IMR-90 (cell line): ENCODE measurements around the gene ZNFX1. TPM values are rescaled to one million over a fixed set of nuclear protein-coding genes. Genes with fewer than 3 reads are reported as not detected.

Experiments used
- ATAC-seq: fragments of 200-7000 bp; cut with Tn5 transposase; 2 replicates; pipeline ENCODE4 v1.9.1; 2020; ENCODE audit warnings: low read depth, mild to moderate bottlenecking, moderate library complexity
- BruUV-seq: library from RNA; stranded (reverse); fragments of 400-500 nt; replicated peaks from 2 replicates; lab custom pipeline; 2021; lab: Mats Ljungman, UMichigan
- CTCF ChIA-PET: fragments of 300-600 bp; formaldehyde crosslinking; extraction: SDS; loops from one replicate; lab custom pipeline; 2021; ENCODE audit warnings: antibody characterized with exemption; lab: Yijun Ruan, JAX
- POLR2A ChIA-PET: fragments of 300-600 bp; sonication (Branson Sonifier 250); formaldehyde crosslinking; loops from one replicate; lab custom pipeline; 2022; ENCODE audit warnings: antibody characterized with exemption; ENCODE audit not compliant: unreplicated experiment; lab: Charles Lee
- DNase-seq: peaks from one replicate; pipeline ENCODE4 v3.0.0; 2013
- H2AFZ ChIP-seq: replicated peaks from 2 replicates; pipeline ENCODE3; 2013; ENCODE audit warnings: low read length, mild to moderate bottlenecking; ENCODE audit not compliant: poor library complexity
- H2AK5ac ChIP-seq: 2 replicates; pipeline ENCODE4 v1.6.1; 2013; ENCODE audit warnings: low read depth, low read length, inconsistent platforms
- H2AK9ac ChIP-seq: replicated peaks from 2 replicates; pipeline ENCODE3; 2013; ENCODE audit warnings: mild to moderate bottlenecking, low read depth, low read length, moderate library complexity; ENCODE audit not compliant: poor library complexity
- H2BK120ac ChIP-seq: 2 replicates; pipeline ENCODE4 v1.6.1; 2013; ENCODE audit warnings: low read depth, low read length, inconsistent platforms
- H2BK15ac ChIP-seq: 3 replicates; pipeline ENCODE4 v1.6.1; 2013; ENCODE audit warnings: low read depth, low read length, inconsistent platforms
- H2BK20ac ChIP-seq: 2 replicates; pipeline ENCODE4 v1.6.1; 2013; ENCODE audit warnings: low read depth, mild to moderate bottlenecking, inconsistent platforms, low read length, moderate library complexity
- H2BK5ac ChIP-seq: 2 replicates; pipeline ENCODE4 v1.6.1; 2013; ENCODE audit warnings: mild to moderate bottlenecking, low read depth, low read length, inconsistent platforms; ENCODE audit not compliant: poor library complexity, severe bottlenecking
- H3K14ac ChIP-seq: replicated peaks from 2 replicates; pipeline ENCODE4 v1.6.1; 2013; ENCODE audit warnings: low read depth, low read length, inconsistent platforms
- H3K18ac ChIP-seq: 2 replicates; pipeline ENCODE4 v1.6.1; 2013; ENCODE audit warnings: low read depth, low read length, control low read depth
- H3K23ac ChIP-seq: 2 replicates; pipeline ENCODE4 v1.6.1; 2013; ENCODE audit warnings: low read depth, low read length, inconsistent platforms
- H3K27ac ChIP-seq: 2 replicates; pipeline ENCODE4 v1.5.1; 2013; ENCODE audit warnings: mild to moderate bottlenecking, control low read depth, low read length; ENCODE audit not compliant: insufficient read depth
- H3K27me3 ChIP-seq: 2 replicates; pipeline ENCODE4 v1.6.1; 2013; ENCODE audit warnings: low read length; ENCODE audit not compliant: control insufficient read depth, insufficient read depth
- H3K36me3 ChIP-seq: 2 replicates; pipeline ENCODE4 v1.6.1; 2013; ENCODE audit warnings: low read length, mixed read lengths; ENCODE audit not compliant: control insufficient read depth, insufficient read depth
- H3K4ac ChIP-seq: 2 replicates; pipeline ENCODE4 v1.6.1; 2013; ENCODE audit warnings: low read depth, low read length, inconsistent platforms
- H3K4me1 ChIP-seq: 2 replicates; pipeline ENCODE4 v1.6.1; 2013; ENCODE audit warnings: low read length, mixed read lengths; ENCODE audit not compliant: control insufficient read depth, insufficient read depth
- H3K4me2 ChIP-seq: 2 replicates; pipeline ENCODE4 v1.6.1; 2013; ENCODE audit warnings: low read depth, mild to moderate bottlenecking, control low read depth, low read length, moderate library complexity
- H3K4me3 ChIP-seq: 2 replicates; pipeline ENCODE4 v1.5.1; 2013; ENCODE audit warnings: low read depth, mild to moderate bottlenecking, control low read depth, low read length, moderate library complexity; ENCODE audit not compliant: insufficient read depth
- H3K56ac ChIP-seq: 2 replicates; pipeline ENCODE4 v1.6.1; 2013; ENCODE audit warnings: low read length, inconsistent platforms; ENCODE audit not compliant: insufficient read depth; ENCODE audit errors: extremely low read depth
- H3K79me1 ChIP-seq, 2 experiments: 2 replicates each; pipeline ENCODE4 v1.6.1; 2013; ENCODE audit warnings: low read length in 2 of 2, inconsistent platforms in 1 of 2, low read depth in 1 of 2
- H3K9ac ChIP-seq: 2 replicates; pipeline ENCODE4 v1.6.1; 2013; ENCODE audit warnings: low read depth, low read length, control low read depth
- H3K9me1 ChIP-seq: 2 replicates; pipeline ENCODE4 v1.6.1; 2013; ENCODE audit warnings: low read length, inconsistent platforms; ENCODE audit not compliant: insufficient read depth
- H3K9me3 ChIP-seq: 2 replicates; pipeline ENCODE4 v1.6.1; 2013; ENCODE audit warnings: low read length; ENCODE audit not compliant: control insufficient read depth, insufficient read depth
- H4K20me1 ChIP-seq: 2 replicates; pipeline ENCODE4 v1.6.1; 2013; ENCODE audit warnings: low read length, inconsistent platforms; ENCODE audit not compliant: insufficient read depth
- H4K5ac ChIP-seq: 2 replicates; pipeline ENCODE4 v1.6.1; 2013; ENCODE audit warnings: mild to moderate bottlenecking, low read depth, low read length, control low read depth
- H4K8ac ChIP-seq, 2 experiments: 2 replicates each; pipeline ENCODE4 v1.6.1; 2013; ENCODE audit warnings: low read depth in 2 of 2, low read length in 2 of 2, control low read depth in 1 of 2, inconsistent platforms in 1 of 2
- H4K91ac ChIP-seq: 2 replicates; pipeline ENCODE4 v1.6.1; 2013; ENCODE audit warnings: low read depth, low read length, inconsistent platforms; ENCODE audit not compliant: insufficient read depth
- CEBPB ChIP-seq: IDR thresholded peaks from 2 replicates; pipeline ENCODE4 v1.6.1; 2012; ENCODE audit warnings: low read depth, low read length, improper control_type of control experiment
- CHD1 ChIP-seq: IDR thresholded peaks from 2 replicates; pipeline ENCODE4 v1.6.1; 2012; ENCODE audit warnings: low read depth, low read length, improper control_type of control experiment
- MXI1 ChIP-seq: IDR thresholded peaks from 2 replicates; pipeline ENCODE4 v1.6.1; 2012; ENCODE audit warnings: low read depth, mild to moderate bottlenecking, low read length, moderate library complexity, borderline replicate concordance
- WGBS, 2 experiments: methylation state at CpG; one replicate each; pipeline versions ENCODE4 v1.1.5 to v1.1.7; 2013; ENCODE audit warnings: missing lambda C conversion rate in 2 of 2; ENCODE audit not compliant: insufficient read length in 1 of 2; ENCODE audit errors: extremely low coverage in 2 of 2; 5-methylcytosine and 5-hydroxymethylcytosine counted together
- dilution Hi-C: fragments of 300-500 bp; cut with HindIII; formaldehyde crosslinking; loops from one replicate; pipeline ENCODE4 v1.14.3; 2018; ENCODE audit warnings: low sequenced_read_pairs; ENCODE audit not compliant: unreplicated experiment
- in situ Hi-C: fragments of 300-500 bp; cut with MboI; formaldehyde crosslinking; loops from 3 replicates; pipeline ENCODE4 v1.14.3; 2019; ENCODE audit warnings: low sequenced_read_pairs, inconsistent platforms, mixed read lengths
- intact Hi-C: fragments of 100-400 bp; cut with micrococcal nuclease; formaldehyde crosslinking; loops from 2 replicates; pipeline ENCODE4 v1.10.0; 2022
- polyA plus RNA-seq, 3 experiments: library from polyadenylated mRNA; depleted of rRNA; stranded (reverse); fragments of >200 nt; gene quantifications; 2 replicates each; pipeline ENCODE4 v1.2.3, GENCODE V29; 2012; ENCODE audit warnings: low replicate concordance in 1 of 3
- total RNA-seq: library from RNA; depleted of rRNA; stranded (reverse); fragments of >200 nt; gene quantifications from 2 replicates; pipeline ENCODE4 v1.2.3, GENCODE V29; 2012
- TF ChIP-seq, protein P1 (sequence below): fragments of 150-350 bp; IDR thresholded peaks from 2 replicates; pipeline ENCODE4 v1.6.1; 2016; ENCODE audit warnings: low read depth, mild to moderate bottlenecking, low read length, moderate library complexity, borderline replicate concordance

Gene ZNFX1
- total and polyA plus RNA-seq, 2 of the 4 experiments (the other 2 are of a cell fraction), result 10.9 to 60.9 TPM

DNA sequence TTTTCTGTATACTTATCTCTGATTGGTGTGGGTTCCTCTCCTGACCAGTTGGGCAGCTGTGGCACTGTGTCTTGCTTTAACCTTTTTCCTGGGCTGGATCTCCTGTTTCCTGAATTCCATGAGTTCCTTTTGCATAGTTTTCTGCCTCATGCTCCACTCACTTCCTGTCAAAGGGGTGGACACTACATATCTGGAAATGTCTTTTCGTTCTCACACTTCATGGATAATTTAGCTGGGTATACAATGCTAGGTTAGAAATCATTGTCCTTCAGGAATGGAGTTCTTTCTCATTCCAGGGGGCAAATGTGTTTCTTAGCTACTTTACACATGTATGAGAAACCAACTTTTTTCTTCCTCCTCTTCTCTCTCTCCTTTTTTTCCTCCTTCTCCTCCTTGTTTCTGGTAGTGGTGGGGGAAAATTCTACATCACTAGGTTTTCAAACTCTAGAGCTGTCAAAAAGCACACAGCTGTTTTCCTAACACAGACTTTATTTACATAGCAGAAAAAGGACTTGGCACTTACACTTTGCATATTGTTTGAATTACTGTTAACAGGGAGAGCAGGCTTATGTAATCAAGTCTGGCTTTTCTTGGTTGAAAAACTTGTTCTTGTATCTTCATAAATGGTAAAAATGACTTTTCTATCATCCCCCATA, 67.6 kb downstream of the ZNFX1 start:
- Histone ChIP-seq H2BK20ac (no peak overlapping the region), H2BK5ac (no peak overlapping the region), H2AK9ac (no peak overlapping the region), H3K9ac (no peak overlapping the region), H3K36me3 (no peaks in the 10 kb centered on the region), H3K79me1 (no peaks in the 10 kb centered on the region), H3K4ac (no peak overlapping the region), H4K8ac (no peak overlapping the region), H4K91ac (no peak overlapping the region), H3K4me2 (no peak overlapping the region), H2AK5ac (no peak overlapping the region), H3K14ac (no peak overlapping the region), H3K18ac (no peak overlapping the region), H4K20me1 (no peaks in the 10 kb centered on the region), H3K23ac (no peak overlapping the region), H3K4me1 (no peaks in the 10 kb centered on the region), H3K9me1 (no peaks in the 10 kb centered on the region), H3K27ac (no peak overlapping the region), H4K5ac (no peak overlapping the region), H2BK15ac (no peak overlapping the region), H3K56ac (no peak overlapping the region), H2AFZ (no peak overlapping the region), H2BK120ac (no peak overlapping the region), H3K9me3 (peaks cover 5% of the 10 kb centered on the region; the same call in 1 of the 2 replicates), H3K4me3 (no peak overlapping the region), H3K27me3 (no peaks in the 10 kb centered on the region)
- TF ChIP-seq CHD1 (no peak), CEBPB (no peak), MXI1 (no peak)
- TF ChIP-seq, protein P1, sequence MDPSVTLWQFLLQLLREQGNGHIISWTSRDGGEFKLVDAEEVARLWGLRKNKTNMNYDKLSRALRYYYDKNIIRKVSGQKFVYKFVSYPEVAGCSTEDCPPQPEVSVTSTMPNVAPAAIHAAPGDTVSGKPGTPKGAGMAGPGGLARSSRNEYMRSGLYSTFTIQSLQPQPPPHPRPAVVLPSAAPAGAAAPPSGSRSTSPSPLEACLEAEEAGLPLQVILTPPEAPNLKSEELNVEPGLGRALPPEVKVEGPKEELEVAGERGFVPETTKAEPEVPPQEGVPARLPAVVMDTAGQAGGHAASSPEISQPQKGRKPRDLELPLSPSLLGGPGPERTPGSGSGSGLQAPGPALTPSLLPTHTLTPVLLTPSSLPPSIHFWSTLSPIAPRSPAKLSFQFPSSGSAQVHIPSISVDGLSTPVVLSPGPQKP, result no peak
- ATAC-seq, result no peak
- intact Hi-C loops (no loop called here), dilution Hi-C loops (no loop called here), in situ Hi-C loops (no loop called here)
- CTCF ChIA-PET, result no interaction called here
- WGBS, 2 experiments, result no CpG with 5 or more reads among the region's 1 CpG
- no peak for DNase-seq
- BruUV-seq, result no TSS peak
- POLR2A ChIA-PET, result no interaction called here
